GM19193 (cell line): ENCODE results near the gene RNF222.

Experiments used
- POLR2A ChIP-seq: IDR thresholded peaks from 4 replicates; pipeline ENCODE4 v1.6.1; 2011; ENCODE audit not compliant: insufficient read depth, insufficient read length; ENCODE audit errors: extremely low read depth

Gene RNF222

GRCh38 chr17:8420041-8420934 lies 22.7 kb upstream of the RNF222 start:
- TF ChIP-seq POLR2A = no peak

- no peak for TF ChIP-seq POLR2A
Measured at GRCh38 chr17:8419305-8419704, 21.7 kb upstream of the RNF222 start.

- no peak for TF ChIP-seq POLR2A
Measured at GRCh38 chr17:8418471-8418870, 20.8 kb upstream of the RNF222 start.

GRCh38 chr17:8417806-8418205 lies 20.2 kb upstream of the RNF222 start:
- TF ChIP-seq POLR2A = no peak

- no peak for TF ChIP-seq POLR2A
Measured at GRCh38 chr17:8413938-8414337, 16.3 kb upstream of the RNF222 start.

- no peak for TF ChIP-seq POLR2A
Measured at GRCh38 chr17:8413328-8413727, 15.7 kb upstream of the RNF222 start.

GRCh38 chr17:8412089-8412488 lies 14.5 kb upstream of the RNF222 start:
- TF ChIP-seq POLR2A = no peak

- no peak for TF ChIP-seq POLR2A
Measured at GRCh38 chr17:8410883-8411238, 13.2 kb upstream of the RNF222 start.

- no peak for TF ChIP-seq POLR2A
Measured at GRCh38 chr17:8409966-8410882, 12.6 kb upstream of the RNF222 start.

- no peak for TF ChIP-seq POLR2A
Measured at GRCh38 chr17:8408371-8408770, 10.7 kb upstream of the RNF222 start.

GRCh38 chr17:8406174-8406573 lies 8.5 kb upstream of the RNF222 start:
- TF ChIP-seq POLR2A = no peak

GRCh38 chr17:8405499-8406016 lies 7.9 kb upstream of the RNF222 start:
- TF ChIP-seq POLR2A = no peak

- TF ChIP-seq POLR2A = no peak
Measured at GRCh38 chr17:8402921-8403536, 5.4 kb upstream of the RNF222 start.

GRCh38 chr17:8401107-8401506 lies 3.5 kb upstream of the RNF222 start:
- no peak for TF ChIP-seq POLR2A

GRCh38 chr17:8398980-8399379 lies 1.4 kb upstream of the RNF222 start:
- no peak for TF ChIP-seq POLR2A
